ENCODE measurements around the gene PAPSS2.

DNA sequence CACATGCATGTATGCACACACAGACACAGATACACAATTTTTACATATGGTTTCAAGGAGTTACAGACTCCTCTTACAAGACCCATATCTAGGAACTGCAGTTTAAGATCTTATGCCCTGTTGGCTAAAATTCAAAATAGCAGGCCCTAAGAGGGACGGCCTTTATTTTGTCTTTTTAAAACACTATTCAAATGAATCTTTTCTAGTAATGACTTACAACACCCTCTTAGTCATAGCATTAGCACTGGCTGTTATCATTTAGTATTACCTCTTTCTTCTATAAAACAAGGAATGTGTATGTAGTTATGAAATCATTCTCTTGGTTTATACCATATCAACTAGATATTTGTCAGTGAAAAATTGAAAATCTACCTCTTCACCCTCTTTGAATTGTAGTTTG, 15.3 kb downstream of the PAPSS2 start:
- TF ChIP-seq POLR2AphosphoS5 (IDR thresholded peaks at IDR 0.05; ENCODE audit: borderline replicate concordance, low read depth, low read length) (no peak), FOXP2 (optimal IDR thresholded peaks at IDR 0.05; ENCODE audit: control extremely low read depth, extremely low read length, insufficient read depth) (no peak), EZH2 (IDR thresholded peaks at IDR 0.05) (no peak)

Data from SK-N-MC (cell line).